22Rv1 (cell line): ENCODE results near the gene RAD51B.

ENCODE experiments used
- ZFX ChIP-seq: fragments of 450-650 bp; IDR thresholded peaks from 2 replicates; pipeline ENCODE4 v1.6.1; 2017; ENCODE audit warnings: antibody characterized with exemption, borderline replicate concordance
- TF ChIP-seq, protein P1 (sequence below): fragments of 450-650 bp; IDR thresholded peaks from 2 replicates; pipeline ENCODE4 v1.5.1; 2017; ENCODE audit warnings: mild to moderate bottlenecking

DNA sequence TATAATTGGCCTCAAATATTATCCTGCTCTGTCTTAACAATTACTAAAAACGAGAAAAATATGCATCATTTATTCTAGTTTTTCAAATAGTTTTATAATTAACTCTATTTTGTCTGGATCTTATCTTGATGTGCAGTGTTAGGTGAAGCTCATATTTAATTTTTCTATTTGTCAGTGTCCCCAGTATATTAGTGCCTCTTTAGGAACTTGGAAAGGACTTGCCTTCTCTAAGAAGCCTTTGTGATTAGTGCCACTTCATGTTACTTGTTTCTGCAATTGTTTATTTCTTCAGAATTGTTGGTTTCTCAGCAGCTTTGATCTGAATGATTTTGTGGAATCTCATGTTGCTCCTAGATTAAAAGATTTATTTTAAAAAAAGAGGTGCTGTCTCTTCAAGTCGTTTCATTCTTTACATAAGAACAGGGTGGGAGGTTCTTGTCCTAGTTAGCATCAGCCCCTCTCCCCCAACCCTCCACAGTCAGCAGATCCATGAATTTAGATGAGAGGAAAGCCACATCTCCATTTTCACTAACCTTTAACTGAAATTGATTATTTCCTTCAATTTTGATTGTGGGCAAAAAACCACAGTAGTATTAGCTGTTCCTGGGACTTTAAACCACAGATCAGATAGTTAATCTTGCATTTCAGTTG, 434.4 kb downstream of the RAD51B start:
- TF ChIP-seq, protein P1, sequence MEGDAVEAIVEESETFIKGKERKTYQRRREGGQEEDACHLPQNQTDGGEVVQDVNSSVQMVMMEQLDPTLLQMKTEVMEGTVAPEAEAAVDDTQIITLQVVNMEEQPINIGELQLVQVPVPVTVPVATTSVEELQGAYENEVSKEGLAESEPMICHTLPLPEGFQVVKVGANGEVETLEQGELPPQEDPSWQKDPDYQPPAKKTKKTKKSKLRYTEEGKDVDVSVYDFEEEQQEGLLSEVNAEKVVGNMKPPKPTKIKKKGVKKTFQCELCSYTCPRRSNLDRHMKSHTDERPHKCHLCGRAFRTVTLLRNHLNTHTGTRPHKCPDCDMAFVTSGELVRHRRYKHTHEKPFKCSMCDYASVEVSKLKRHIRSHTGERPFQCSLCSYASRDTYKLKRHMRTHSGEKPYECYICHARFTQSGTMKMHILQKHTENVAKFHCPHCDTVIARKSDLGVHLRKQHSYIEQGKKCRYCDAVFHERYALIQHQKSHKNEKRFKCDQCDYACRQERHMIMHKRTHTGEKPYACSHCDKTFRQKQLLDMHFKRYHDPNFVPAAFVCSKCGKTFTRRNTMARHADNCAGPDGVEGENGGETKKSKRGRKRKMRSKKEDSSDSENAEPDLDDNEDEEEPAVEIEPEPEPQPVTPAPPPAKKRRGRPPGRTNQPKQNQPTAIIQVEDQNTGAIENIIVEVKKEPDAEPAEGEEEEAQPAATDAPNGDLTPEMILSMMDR, result no peak
- no peak for TF ChIP-seq ZFX
